Upper lobe of left lung (tissue), 4 donors: ENCODE data around the gene HNRNPLL.

Experiments
- CTCF ChIP-seq, 6 experiments: fragments of 450-650 bp in 4 of 6; fragments of 200-600 bp in 2 of 6; sonication (generic) in 2 of 6; IDR thresholded peaks; one replicate each; pipeline ENCODE4 v1.5.1; 2016 to 2019; ENCODE audit warnings: antibody characterized with exemption in 6 of 6
- POLR2AphosphoS5 ChIP-seq, 2 donors: sonication (generic); formaldehyde crosslinking; IDR thresholded peaks; one replicate each; pipeline ENCODE4 v1.5.1; 2017; ENCODE audit warnings: antibody characterized with exemption in 2 of 2

DNA sequence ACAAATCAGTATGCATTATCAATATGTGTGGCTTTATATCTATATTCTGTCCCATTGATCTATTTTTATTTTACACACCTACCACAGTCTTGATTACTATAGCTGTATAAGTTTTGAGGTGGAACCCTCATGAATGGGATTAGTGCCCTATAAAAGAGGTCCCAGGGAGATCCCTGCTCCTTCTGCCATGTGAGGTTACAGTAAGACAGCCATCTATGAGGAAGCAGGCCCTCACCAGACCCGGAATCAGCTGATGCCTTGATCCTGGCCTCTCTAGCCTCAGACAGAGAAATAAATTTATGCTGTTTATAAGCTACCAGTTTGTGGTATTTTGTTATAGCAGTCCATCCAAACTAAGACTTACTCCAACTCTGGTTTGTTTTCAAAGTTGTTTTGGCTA lies 54.9 kb downstream of the HNRNPLL start:
- TF ChIP-seq POLR2AphosphoS5 (IDR thresholded peaks at IDR 0.05) (no peak), CTCF (IDR thresholded peaks at IDR 0.05) (no peak)
